H1 (cell line): Measurements from ENCODE around the gene HOXA11. TPM values are rescaled to one million over a fixed set of nuclear protein-coding genes. Genes with fewer than 3 reads are reported as not detected.

Source experiments
- BRCA1 ChIP-seq: IDR thresholded peaks from 2 replicates; pipeline ENCODE4 v1.6.1; 2012; ENCODE audit warnings: low read depth, low read length, improper control_type of control experiment
- EZH2 ChIP-seq: fragments of 200-600 bp; sonication (generic); IDR thresholded peaks from 2 replicates; pipeline ENCODE4 v1.7.1; 2012; ENCODE audit warnings: low read depth, mild to moderate bottlenecking, moderate library complexity, low read length, inconsistent platforms; ENCODE audit not compliant: severe bottlenecking
- NANOG ChIP-seq: IDR thresholded peaks from 2 replicates; pipeline ENCODE4 v1.6.1; 2011; ENCODE audit warnings: low read length, low read depth, mild to moderate bottlenecking, inconsistent platforms; ENCODE audit not compliant: insufficient read depth, poor library complexity, severe bottlenecking
- RAD21 ChIP-seq, 2 experiments: IDR thresholded peaks in 1 of 2; conservative IDR thresholded peaks in 1 of 2; 2 replicates each; pipeline ENCODE4 v1.6.1; 2011; ENCODE audit warnings: low read depth in 2 of 2, low read length in 2 of 2, improper control_type of control experiment in 1 of 2, inconsistent platforms in 1 of 2, mild to moderate bottlenecking in 1 of 2, moderate library complexity in 1 of 2
- RFX5 ChIP-seq: IDR thresholded peaks from 2 replicates; pipeline ENCODE4 v1.6.1; 2011; ENCODE audit warnings: low read depth, low read length, improper control_type of control experiment, borderline replicate concordance
- RNF2 ChIP-seq: fragments of 200-900, 300-1000 bp; sonication (generic); IDR thresholded peaks from 2 replicates; pipeline ENCODE4 v1.7.1; 2016; ENCODE audit warnings: borderline replicate concordance, low read depth, mild to moderate bottlenecking, antibody characterized with exemption, low read length; ENCODE audit not compliant: poor library complexity, severe bottlenecking; ENCODE audit errors: missing control alignments
- SAP30 ChIP-seq: fragments of 300-600 bp; sonication (generic); IDR thresholded peaks from 2 replicates; pipeline ENCODE4 v1.7.1; 2012; ENCODE audit warnings: low read length, moderate library complexity, mild to moderate bottlenecking, inconsistent platforms; ENCODE audit not compliant: insufficient read depth, insufficient replicate concordance
- TAF1 ChIP-seq: IDR thresholded peaks from 2 replicates; pipeline ENCODE4 v1.6.1; 2011; ENCODE audit warnings: mild to moderate bottlenecking, low read depth, low read length
- TAF7 ChIP-seq: optimal IDR thresholded peaks from 2 replicates; pipeline ENCODE3; 2011; ENCODE audit warnings: low read depth, mild to moderate bottlenecking, inconsistent platforms, low read length, moderate library complexity, borderline replicate concordance
- TBP ChIP-seq: IDR thresholded peaks from 2 replicates; pipeline ENCODE4 v1.6.1; 2011; ENCODE audit warnings: low read depth, low read length, improper control_type of control experiment
- polyA plus RNA-seq, 7 experiments: library from polyadenylated mRNA; depleted of rRNA in 3 of 7; stranded (reverse) in 5 of 7; unstranded in 2 of 7; fragments of >200 nt in 5 of 7; fragments of 200-250 nt in 2 of 7; gene quantifications; 1 replicate in 5 of 7; 2 replicates in 1 of 7; 4 replicates in 1 of 7; pipeline versions ENCODE4 v1.2.1 to v1.2.3, GENCODE V29; 2011 to 2013; ENCODE audit warnings: missing spikeins in 2 of 7, mixed read lengths in 2 of 7
- total RNA-seq: library from RNA; stranded (reverse); fragmentation: NEBNext Ultra II Directional; extraction: Animal tissue kit (Norgen Biotek cat#: 25700); gene quantifications from 2 replicates; pipeline ENCODE4 v1.2.1, GENCODE V29; 2021
- TF ChIP-seq, protein P1 (sequence below): IDR thresholded peaks from 2 replicates; pipeline ENCODE4 v1.6.1; 2012; ENCODE audit warnings: inconsistent platforms

The HOXA11 gene
- total and polyA plus RNA-seq, 2 of the 8 experiments (the other 6 are each of a cell fraction or from before 2014, with no cell fraction given) = not detected

DNA sequence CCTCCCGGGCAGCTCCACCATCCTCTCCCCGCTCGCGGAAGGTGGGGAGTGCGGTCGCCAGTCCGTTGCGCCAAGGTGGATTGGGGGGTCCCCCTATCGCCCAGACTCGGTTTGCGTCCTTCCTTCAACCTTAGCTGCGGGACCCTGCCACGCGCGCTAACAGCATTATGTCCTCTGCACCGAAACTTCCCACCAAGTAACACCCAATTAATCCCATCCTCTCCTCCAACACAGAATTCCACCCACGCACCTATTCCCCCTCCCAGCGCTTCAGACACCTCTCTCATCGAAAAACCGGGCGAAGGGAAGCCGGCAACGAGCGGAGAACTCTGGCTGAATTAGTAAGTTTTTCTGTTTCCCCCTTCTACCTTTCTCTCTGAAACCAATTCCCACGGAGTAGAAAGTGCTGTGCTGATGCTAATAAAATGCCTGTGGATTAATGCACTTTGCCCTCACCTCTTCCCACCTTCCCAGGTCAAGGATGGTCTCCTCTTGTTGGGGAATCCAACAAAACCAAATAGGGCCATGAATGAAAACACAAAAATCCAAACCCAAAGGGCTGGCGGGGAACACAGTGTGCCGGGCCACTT lies 33.6 kb downstream of the HOXA11 start (continued):
- TF ChIP-seq NANOG (no peak), RNF2 (peak; percentile 94), RFX5 (no peak), EZH2 (peak; percentile 75), SAP30 (no peak), BRCA1 (no peak), RAD21 (IDR thresholded peaks at IDR 0.05 in 1 of 2, conservative IDR thresholded peaks at IDR 0.05 in 1 of 2; ENCODE audit: low read depth in 2 of 2, low read length in 2 of 2) (no peak), TAF7 (no peak), TBP (no peak), TAF1 (no peak)
- TF ChIP-seq, protein P1, sequence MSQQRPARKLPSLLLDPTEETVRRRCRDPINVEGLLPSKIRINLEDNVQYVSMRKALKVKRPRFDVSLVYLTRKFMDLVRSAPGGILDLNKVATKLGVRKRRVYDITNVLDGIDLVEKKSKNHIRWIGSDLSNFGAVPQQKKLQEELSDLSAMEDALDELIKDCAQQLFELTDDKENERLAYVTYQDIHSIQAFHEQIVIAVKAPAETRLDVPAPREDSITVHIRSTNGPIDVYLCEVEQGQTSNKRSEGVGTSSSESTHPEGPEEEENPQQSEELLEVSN = no peak
- TF ChIP-seq, all 59 proteins: peak for 4
